HL-60 (cell line): ENCODE measurements around the gene ZNRF2.

Experiments
- CTCF ChIP-seq: IDR thresholded peaks from one replicate; pipeline ENCODE4 v1.5.1; 2011; ENCODE audit warnings: low read length, control low read depth, inconsistent platforms; ENCODE audit not compliant: insufficient read depth
- REST ChIP-seq: IDR thresholded peaks from 2 replicates; pipeline ENCODE4 v1.6.1; 2012; ENCODE audit warnings: low read depth; ENCODE audit not compliant: insufficient replicate concordance

GRCh38 chr7:30303312-30304039, 19.1 kb downstream of the ZNRF2 start:
- no peak for TF ChIP-seq CTCF
- TF ChIP-seq REST = no peak
